ENCODE measurements around the gene NUTM2F. TPM values are rescaled to one million over a fixed set of nuclear protein-coding genes. Genes with fewer than 3 reads are reported as not detected.

NUTM2F gene
- total RNA-seq, 2 donors from 2014 or later, result not detected

GRCh38 chr9:94303321-94303720 is 25.1 kb downstream of the NUTM2F start:
- ATAC-seq (ENCODE audit: insufficient number of reproducible peaks, low FRiP score, low read depth) (no peak), DNase-seq (ENCODE audit: low spot score) (no peak)
- no peaks in the 10 kb centered on the region for H3K27me3 ChIP-seq (replicated peaks; ENCODE audit: insufficient read depth)
- TF ChIP-seq CTCF (IDR thresholded peaks at IDR 0.05), result no peak
- H3K36me3 ChIP-seq, result no peaks in the 10 kb centered on the region
- no peak overlapping the region for H3K4me3 ChIP-seq
- H3K9me3 ChIP-seq, result no peaks in the 10 kb centered on the region
- no peaks in the 10 kb centered on the region for H3K4me1 ChIP-seq (ENCODE audit: control insufficient read depth in 1 of 2, low read depth in 2 of 2)
- no peak overlapping the region for H3K27ac ChIP-seq

DNA sequence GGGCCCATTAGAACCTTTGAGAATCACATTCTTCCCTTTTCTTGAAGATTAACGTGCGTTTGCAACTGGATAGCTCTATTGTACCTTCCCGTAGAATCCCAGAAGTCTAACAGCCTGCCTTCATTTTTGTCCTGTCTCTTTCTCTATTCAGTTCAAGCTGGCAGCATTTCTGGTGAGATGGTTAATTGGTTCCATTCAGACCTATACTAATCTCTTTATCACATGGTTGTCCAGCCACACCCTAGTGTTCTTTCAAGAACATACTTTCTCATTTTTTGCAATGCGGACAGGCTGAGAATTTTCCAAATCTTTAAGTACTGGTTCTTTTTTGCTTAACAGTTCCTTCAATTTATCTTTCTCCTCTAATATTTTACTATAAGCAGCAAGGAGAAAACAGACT is 26.0 kb downstream of the NUTM2F start:
- no peaks in the 10 kb centered on the region for H3K9me3 ChIP-seq
- TF ChIP-seq CTCF (IDR thresholded peaks at IDR 0.05), result no peak
- no peak overlapping the region for H3K4me3 ChIP-seq
- H3K27ac ChIP-seq, result no peak overlapping the region
- ATAC-seq (ENCODE audit: insufficient number of reproducible peaks, low FRiP score, low read depth), result no peak
- H3K27me3 ChIP-seq (replicated peaks; ENCODE audit: insufficient read depth), result no peaks in the 10 kb centered on the region
- DNase-seq (ENCODE audit: low spot score), result no peak
- no peaks in the 10 kb centered on the region for H3K36me3 ChIP-seq
- H3K4me1 ChIP-seq (ENCODE audit: control insufficient read depth in 1 of 2, low read depth in 2 of 2), result no peaks in the 10 kb centered on the region

GRCh38 chr9:94301583-94301982 is 26.9 kb downstream of the NUTM2F start:
- DNase-seq (ENCODE audit: low spot score) (no peak), ATAC-seq (ENCODE audit: insufficient number of reproducible peaks, low FRiP score, low read depth) (no peak)
- no peaks in the 10 kb centered on the region for H3K9me3 ChIP-seq
- no peaks in the 10 kb centered on the region for H3K36me3 ChIP-seq
- no peak overlapping the region for H3K4me3 ChIP-seq
- H3K27ac ChIP-seq, result no peak overlapping the region
- H3K27me3 ChIP-seq (replicated peaks; ENCODE audit: insufficient read depth), result no peaks in the 10 kb centered on the region
- TF ChIP-seq CTCF (IDR thresholded peaks at IDR 0.05), result no peak
- no peaks in the 10 kb centered on the region for H3K4me1 ChIP-seq (ENCODE audit: control insufficient read depth in 1 of 2, low read depth in 2 of 2)

GRCh38 chr9:94300470-94301301 is 27.8 kb downstream of the NUTM2F start:
- no peak for TF ChIP-seq CTCF (IDR thresholded peaks at IDR 0.05)
- H3K27ac ChIP-seq, result no peak overlapping the region
- H3K4me3 ChIP-seq, result no peak overlapping the region
- no peak for DNase-seq (ENCODE audit: low spot score)
- no peaks in the 10 kb centered on the region for H3K27me3 ChIP-seq (replicated peaks; ENCODE audit: insufficient read depth)
- H3K4me1 ChIP-seq (ENCODE audit: control insufficient read depth in 1 of 2, low read depth in 2 of 2), result no peaks in the 10 kb centered on the region
- no peaks in the 10 kb centered on the region for H3K9me3 ChIP-seq
- no peaks in the 10 kb centered on the region for H3K36me3 ChIP-seq
- ATAC-seq (ENCODE audit: insufficient number of reproducible peaks, low FRiP score, low read depth), result no peak

GRCh38 chr9:94298949-94299599 is 29.4 kb downstream of the NUTM2F start:
- Histone ChIP-seq H3K36me3 (no peaks in the 10 kb centered on the region), H3K4me3 (no peak overlapping the region), H3K27ac (no peak overlapping the region), H3K4me1 (ENCODE audit: control insufficient read depth in 1 of 2, low read depth in 2 of 2) (no peaks in the 10 kb centered on the region), H3K9me3 (no peaks in the 10 kb centered on the region), H3K27me3 (replicated peaks; ENCODE audit: insufficient read depth) (no peaks in the 10 kb centered on the region)
- no peak for DNase-seq (ENCODE audit: low spot score)
- no peak for ATAC-seq (ENCODE audit: insufficient number of reproducible peaks, low FRiP score, low read depth)
- TF ChIP-seq CTCF (IDR thresholded peaks at IDR 0.05), result no peak
